NCI-H1930 (cell line): ENCODE results near the gene SSBP3.

Experiments used
- DNase-seq, 2 experiments: peaks; one replicate each; lab custom pipeline; 2025; lab: John Stamatoyannopoulos, UW

SSBP3 gene

DNA sequence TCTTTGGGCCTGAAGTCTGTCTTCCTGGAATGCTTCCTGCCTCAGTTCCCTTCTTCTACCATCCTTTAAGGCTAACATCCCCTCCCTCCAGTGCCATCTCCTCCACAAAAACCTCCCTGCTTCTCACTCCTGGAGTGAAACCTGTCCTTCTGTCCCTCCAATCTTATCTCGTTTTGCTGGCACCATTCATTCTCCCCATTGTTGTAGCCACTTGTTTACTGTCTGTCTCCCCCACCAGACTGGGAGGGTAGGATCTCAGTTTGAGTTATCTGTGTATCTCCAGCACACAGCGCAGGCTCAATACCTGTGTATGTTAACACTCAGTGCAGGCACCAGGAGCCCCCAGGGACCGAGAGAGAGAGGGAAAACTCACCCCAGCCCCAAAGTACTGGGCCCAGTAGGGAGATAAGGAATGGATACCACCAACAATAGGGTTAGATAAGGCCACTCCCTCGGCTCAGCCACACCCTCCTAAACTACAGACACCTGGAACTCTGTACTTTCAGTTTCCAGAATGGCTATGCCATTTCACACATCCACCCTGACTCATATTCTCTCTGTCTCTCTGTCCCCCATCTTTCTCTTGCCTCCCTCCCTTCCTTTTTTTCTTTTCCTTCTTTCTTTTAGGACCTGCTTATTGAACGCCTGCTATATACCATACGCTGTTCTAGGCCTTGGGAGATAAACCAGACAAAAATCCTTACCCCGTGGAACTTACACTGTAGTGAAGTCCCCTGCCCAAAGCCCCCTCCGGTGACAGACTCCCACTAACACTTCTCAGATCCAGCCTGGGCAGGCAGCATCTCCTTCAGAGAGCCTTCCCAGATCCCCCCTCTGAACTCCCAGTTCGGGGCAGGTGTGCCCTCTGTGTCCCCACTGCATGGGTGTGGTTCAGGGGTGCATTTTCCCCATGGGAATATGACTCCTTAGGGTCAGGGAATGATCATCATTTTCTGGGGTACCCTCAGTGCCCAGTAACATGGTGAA, 3.3 kb upstream of the SSBP3 start:
- DNase-seq = no peak

DNA sequence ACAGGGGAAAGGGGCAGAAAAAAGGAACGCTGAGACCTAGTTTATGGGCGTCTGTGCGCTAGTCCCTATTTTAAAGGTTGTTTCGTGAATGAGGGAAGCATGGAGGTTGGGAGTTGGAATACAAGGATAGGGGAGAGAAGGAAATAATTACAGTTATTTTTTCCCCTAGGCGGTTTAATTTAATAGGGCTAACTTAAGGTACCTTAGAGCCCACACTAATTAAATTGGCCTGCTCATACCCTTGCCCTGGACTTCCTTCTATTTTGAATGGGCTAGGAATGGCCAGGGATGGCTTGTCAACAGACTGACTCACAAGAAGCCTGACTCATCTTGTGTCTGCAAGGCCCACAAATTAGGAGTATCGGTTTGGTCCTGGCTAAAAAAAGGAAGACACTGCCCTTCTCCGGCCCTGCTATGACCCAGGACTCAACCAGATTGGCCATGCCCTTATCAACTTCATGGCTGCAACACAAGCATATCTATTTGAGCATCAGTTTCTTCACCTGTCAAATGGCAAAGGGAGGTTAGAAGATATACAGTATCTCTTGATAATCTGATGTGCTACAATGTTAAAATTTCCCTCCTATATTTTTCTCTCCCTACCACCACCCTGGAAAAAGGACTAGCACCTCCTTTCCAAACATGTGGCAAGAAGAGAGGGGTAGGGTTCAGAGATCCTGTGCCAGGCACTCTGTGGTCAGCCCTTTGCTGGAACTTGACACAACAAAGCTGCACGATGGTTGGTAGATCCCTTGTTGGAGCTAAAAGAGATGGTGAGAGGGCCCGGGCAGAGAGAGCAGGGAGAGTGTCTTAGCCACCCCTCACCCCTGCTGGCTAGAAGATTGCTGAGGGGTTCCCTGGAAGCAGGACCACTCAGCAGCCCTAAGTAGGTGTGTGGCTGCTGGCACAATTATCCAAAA, 2.2 kb upstream of the SSBP3 start:
- no peak for DNase-seq

GRCh38 chr1:54407404-54408146, 1.4 kb upstream of the SSBP3 start:
- DNase-seq = peak; percentile 79 to 84

DNA sequence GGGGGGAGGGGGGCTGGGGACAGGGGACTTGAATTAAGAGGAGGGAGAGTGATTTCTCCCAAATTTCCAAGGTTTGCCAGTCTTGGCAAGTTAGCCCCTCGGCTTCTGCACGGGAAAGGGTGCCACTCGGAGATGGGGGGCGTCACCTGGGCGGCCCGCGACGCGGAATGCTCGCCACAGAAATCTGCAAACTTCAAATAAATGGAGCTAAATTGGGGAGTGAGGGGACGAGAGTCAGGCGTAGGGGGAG, 885 bp upstream of the SSBP3 start:
- no peak for DNase-seq

DNA sequence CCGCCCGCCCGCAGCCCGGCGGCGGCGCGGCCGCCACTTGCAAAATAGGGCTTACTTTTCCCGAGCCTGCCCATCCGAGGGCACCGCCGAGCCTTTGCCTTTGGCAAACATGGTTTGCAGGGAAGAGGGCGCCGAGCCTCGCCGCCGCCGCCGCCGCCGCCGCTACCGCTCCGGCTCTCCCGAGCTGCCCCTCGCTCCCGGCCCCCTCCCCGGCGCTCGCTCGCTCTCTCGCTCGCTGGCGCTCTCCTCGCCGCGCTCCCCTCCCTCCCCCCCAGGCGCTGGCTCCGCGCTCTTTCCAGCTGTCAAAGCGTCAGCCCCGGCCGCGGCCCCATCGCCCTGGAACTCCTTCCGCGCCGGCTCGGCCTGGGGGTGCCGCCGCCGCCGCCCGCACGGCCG, 298 bp downstream of the SSBP3 start:
- no peak for DNase-seq

- peak in 1 of 2 experiments; percentile 12 for DNase-seq
Measured at GRCh38 chr1:54404939-54405897, 976 bp downstream of the SSBP3 start.

DNA sequence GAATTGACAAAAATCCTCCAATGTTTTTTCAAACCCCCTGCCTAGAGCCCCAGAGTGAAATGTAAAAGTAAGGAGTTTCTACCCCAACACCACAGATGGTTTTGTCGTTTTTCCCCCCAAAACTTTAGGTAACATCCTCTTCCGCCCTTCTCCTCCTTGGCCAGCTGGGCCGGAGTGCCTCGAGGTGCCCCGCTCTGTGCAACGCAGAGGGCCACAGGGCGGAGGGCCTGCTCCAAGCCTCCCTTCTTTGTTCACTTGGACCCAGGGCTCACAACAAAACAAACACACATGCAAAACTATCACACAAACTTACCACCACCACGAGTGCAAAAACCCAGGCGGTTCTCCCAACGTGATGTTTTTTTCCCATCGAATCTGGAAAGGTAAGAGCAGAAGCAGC, 1.9 kb downstream of the SSBP3 start:
- no peak for DNase-seq

GRCh38 chr1:54403808-54404261, 2.4 kb downstream of the SSBP3 start:
- DNase-seq = no peak

DNA sequence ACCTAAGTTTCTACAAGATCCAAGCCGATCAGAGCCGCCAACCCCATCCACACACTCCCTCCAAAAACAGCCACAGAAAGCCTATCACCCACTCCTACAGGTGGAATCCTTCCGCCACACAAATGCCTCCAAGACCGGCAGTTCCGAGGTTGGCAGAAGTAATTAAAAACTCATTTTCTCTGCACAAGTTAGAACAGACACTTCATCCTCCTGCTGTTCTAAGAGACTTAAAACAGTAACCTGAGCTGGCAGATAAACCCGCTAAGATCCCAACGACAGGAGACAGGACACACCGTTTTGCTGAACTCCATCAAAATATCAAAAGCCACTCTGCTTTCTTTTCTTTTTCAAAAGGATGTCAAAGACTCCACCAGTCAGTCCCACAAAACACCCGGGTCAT, 2.8 kb downstream of the SSBP3 start:
- DNase-seq = no peak

DNA sequence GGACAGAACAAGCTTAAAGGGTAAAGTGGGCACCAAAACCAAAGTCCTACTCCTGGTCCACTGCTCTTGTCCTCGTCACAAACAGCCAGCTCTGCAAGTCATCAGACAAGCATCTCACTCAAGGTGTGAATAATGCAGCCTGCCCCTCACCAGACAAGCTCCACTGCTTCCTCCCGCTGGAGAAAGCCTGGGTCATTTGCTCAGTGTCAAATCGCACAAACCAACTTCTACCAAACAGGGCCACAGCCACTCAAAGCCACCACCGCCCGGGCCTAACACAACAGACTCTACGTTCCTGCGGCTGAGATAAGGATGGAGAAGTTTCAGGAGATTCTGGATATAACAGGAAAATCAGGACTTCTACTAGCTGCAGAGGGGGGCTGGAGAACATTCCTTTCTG, 3.3 kb downstream of the SSBP3 start:
- DNase-seq = no peak

DNA sequence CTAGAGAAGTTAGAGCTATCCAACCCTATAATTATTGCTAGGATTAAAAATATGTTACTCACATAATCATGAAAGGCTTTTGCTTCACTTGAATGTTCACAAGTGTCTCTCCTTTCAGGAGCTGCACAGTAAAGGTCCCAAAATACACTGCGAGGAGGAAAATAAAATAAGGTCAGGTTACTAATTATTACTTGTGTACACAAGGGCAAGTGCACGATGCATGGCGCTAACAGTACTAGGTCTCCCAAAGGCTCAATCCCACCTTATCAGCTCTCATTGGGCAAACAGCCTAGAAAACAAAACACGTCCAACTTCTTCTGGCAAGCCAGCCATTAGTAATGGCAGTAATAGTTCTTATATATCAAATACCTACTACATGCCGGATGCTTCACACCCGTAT, 4.4 kb downstream of the SSBP3 start:
- DNase-seq = no peak

DNA sequence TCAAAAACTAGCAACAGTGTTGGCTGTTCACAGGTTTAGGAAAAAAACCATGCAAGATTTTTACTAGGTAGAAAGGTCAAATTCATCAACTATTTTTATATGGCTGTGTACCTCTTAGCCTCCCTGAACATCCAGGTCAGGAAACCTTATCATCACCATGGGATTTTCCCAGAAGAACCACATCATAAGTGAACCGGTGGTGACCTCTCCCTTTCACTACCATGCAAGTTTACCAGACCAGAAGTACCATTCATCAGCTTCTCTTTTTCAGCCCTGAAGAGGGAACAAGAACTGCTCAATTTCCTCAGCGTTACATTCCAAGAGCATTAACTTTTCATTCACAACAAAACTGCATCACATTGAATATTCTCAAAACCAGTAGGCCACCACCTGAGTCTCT, 5.9 kb downstream of the SSBP3 start:
- DNase-seq = no peak

DNA sequence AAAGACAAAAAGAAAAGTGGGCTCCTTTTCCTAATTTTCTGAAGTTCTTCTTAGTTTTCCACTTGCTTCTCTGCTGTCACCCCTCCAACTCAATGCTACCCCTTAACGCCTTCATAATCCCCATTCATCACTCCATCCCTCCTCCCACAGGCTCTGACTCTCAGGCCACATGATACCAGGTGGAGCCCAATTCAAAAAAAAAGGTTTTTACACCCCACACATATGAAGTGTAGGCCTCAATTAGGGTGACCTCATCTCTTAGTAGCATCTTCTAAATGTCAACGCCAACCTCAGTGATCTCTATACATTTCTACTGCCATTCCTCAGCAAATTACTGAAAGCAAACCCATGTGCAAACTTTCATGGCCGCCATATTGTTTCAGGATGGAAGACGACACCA, 6.4 kb downstream of the SSBP3 start:
- no peak for DNase-seq

- no peak for DNase-seq
Measured at GRCh38 chr1:54398963-54399528, 7.1 kb downstream of the SSBP3 start.

DNA sequence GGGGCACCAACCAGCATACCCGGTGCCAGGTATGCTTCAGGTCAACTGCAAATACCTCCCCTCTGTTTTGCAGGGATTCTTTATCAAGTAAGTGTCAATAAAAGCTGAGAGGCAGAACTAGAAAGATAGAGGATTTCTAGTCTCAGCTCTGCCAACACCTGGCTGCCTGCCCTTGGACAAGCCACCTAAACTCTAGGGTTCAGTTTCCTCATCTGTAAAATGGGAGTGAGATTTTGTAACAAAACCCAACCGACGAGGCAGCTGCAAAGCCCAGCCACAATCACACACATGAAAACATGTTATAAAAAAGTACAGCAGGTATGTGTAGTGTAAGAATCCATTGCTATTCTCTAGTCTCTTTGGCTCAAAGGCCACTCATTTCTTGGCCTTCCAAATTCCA, 8.2 kb downstream of the SSBP3 start:
- no peak for DNase-seq

DNA sequence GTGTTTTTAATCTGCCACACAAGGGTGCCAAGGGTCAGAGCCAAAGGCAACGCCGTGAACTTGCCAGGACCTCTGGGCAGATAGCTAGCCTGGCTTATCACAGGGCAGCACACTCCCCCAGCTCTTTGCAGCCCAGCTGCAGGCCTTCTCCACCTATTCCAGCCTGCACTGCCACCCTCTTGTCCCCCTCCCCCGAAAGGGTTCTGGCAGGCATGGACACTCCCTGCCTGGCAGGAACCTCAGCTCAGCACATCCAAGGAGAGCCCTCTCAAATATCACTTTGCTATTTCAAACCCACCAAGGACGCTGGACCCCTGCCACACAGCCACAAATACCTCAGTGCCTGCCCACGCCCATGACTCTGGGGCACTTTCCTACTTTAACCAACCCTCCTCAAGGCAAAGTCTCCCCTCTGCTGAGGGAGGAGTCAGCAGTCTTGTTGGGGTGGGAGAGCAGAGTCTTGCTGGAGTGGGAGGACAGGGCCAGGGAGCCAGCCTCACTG, 9.1 kb downstream of the SSBP3 start:
- DNase-seq = no peak

DNA sequence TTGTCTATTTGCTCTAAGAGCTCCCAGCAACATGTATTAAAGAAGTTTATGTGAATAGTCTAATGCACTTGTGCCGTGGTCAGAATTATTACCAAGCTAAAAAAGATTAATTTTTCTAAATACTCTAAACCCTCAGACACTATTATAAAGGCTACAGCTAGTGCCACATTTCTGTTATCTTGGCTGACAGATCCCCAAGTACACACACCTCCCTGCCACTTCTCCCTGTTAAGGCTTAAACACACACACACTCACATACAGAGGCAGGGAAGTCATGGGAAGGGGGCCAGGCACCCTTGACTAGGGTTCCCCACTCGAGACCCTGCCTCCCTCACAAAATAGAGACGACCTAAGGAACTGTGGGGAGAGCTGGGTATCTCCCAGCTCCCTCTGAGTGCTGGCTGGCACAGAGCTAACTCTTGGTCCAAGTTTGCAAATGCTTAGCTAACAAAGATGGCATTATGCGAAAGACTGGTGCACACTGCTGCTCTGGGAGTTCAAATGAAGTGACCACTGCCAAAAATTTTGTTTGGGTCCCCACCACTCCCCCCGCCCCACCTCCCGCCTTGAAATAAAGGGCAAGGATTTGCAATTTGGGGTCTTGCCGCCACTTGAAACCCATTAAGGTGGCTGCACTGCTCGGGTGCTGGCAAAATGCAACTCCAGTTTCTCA, 9.8 kb downstream of the SSBP3 start:
- no peak for DNase-seq

DNA sequence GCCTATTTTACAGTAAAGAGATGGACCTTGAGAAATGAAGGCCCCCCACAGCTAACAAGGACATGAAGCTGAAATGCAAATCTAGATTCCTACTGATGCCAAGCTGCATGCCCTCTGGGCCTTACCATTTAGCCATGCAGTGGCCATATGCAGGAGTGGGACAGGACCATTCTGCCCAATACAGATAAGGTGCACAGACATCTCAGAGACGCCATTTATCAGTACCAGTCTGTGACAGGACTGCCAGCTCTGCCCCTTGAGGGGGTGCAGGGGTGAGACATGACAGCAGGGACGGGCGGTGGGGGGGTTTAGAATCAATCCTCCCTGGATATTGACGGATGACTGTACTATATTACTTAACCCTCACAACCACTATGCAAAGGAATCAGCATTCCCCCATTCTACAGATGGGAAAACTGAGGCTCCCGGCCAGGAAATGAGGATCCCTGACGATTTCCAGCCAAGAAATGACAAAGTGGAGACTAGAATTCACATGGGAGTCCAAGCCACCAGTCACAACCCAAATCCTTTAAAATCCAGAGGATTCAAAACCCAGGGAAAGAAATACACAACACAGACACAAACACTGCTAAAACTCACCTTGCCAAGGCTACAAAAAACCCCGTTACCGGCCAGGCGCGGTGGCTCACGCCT, 10.8 kb downstream of the SSBP3 start:
- no peak for DNase-seq

DNA sequence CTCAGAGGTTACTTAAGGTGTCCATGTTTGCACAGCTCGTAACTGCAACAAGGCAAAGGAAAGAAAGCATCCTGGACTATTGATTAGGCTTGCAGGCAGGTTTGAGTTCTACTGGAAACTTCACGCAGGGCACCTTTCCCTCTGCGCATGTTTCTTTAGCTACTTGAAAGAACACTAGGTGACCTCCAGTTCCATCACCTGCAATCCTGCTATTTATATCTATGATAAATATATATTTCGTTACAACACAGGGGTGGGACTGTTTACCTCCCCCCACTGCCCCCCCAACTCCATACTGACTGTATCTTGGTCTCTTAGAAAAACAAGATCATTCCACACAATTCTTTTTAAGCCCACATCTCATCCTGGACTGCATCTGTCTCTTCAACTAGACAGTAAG, 12.1 kb downstream of the SSBP3 start:
- DNase-seq = no peak

GRCh38 chr1:54392401-54392800, 13.8 kb downstream of the SSBP3 start:
- no peak for DNase-seq
